Left renal cortex interstitium (tissue), 4 donors: Measurements from ENCODE around the gene PRKG1. TPM values are rescaled to one million over a fixed set of nuclear protein-coding genes. Genes with fewer than 3 reads are reported as not detected.
"Not testable (repeated sequence)": the region's sequence is repeated elsewhere in the genome, so short reads cannot be mapped to it uniquely, and the experiment has no call there.

Experiments used
- DNase-seq, 4 donors: peaks; one replicate each; pipeline ENCODE4 v3.0.0-alpha.2; 2013; ENCODE audit warnings: low read depth in 4 of 4, low spot score in 2 of 4, missing footprints in 1 of 4
- polyA plus RNA-seq, 4 donors: library from polyadenylated mRNA; unstranded; fragments of 120-200 nt; gene quantifications; one replicate each; pipeline ENCODE4 v1.2.1, GENCODE V29; 2013; ENCODE audit not compliant: insufficient read length in 4 of 4

Gene PRKG1
- polyA plus RNA-seq, 4 donors = 12.3 to 14.3 (median 13.4) TPM

DNA sequence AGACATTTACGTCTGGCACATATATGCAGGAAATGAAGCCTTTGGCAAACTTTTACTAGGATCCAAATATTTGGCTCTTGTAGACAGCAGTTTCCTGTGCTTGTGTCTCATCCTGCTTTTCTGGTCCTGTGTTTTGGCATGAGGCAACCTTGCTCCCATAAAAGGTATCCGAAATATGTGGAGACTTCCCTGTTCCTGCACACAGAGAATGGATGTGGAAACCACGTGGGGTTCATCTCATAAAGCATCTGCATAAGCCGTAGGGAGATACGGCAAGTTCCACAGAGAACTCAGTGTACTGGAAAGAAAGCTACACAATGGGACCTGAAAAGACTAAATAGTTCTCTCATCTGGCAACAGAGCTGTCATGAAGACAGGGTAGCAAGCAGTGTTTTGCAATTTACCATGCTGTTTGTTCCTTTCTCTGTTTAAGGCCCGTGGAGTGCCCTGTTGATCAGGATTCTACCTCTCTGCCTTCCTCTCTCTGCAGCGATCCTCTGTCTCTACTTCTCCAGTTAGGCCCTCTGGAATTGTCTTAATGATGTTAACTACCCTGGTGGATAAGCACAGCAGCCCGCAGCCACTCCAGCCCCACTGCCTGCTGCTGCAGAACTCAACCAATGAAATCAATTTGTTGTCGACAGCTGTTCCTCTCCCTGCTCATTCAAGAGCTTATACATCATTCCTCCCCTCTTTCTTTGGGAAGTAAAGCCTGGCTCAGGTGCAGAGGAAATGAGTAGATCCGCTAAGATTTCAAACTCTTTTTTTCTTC, 331.5 kb downstream of the PRKG1 start:
- no peak for DNase-seq

DNA sequence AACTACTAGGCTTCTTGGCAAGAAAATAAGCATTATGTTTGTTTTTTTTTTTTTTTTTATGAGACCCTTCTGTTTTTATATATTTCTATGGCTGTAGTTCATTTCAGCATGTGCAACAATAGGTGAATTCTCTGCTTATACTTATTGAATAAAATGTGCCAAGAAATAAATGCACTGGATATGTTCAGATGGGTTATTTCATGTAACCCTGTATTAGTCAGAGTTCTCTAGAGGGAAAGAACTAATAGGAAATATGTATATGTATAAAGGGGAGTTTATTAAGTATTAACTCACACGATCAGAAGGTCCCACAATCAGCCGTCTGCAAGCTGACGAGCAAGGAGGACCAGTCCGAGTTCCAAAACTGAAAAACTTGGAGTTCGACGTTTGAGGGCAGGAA, 332.3 kb downstream of the PRKG1 start:
- no peak for DNase-seq

DNA sequence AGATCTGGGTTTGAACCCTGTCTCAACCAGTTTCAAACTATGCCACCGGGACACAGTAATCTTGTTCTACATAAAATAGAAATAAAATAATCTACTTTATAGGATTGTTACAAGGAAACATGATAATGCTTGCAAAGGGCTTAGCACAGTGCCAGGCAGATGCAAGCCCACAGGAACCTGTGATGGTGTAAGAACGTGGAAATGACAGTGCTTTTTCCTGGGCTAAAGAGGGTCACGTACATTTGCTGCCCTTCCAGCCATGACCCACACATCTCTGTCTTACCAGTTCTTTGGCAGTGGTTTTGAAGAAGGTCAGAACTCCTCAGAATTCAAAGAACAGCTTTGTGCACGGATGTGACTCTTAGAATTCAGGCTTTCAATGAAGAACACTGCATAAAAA, 342.2 kb downstream of the PRKG1 start:
- DNase-seq = no peak

DNA sequence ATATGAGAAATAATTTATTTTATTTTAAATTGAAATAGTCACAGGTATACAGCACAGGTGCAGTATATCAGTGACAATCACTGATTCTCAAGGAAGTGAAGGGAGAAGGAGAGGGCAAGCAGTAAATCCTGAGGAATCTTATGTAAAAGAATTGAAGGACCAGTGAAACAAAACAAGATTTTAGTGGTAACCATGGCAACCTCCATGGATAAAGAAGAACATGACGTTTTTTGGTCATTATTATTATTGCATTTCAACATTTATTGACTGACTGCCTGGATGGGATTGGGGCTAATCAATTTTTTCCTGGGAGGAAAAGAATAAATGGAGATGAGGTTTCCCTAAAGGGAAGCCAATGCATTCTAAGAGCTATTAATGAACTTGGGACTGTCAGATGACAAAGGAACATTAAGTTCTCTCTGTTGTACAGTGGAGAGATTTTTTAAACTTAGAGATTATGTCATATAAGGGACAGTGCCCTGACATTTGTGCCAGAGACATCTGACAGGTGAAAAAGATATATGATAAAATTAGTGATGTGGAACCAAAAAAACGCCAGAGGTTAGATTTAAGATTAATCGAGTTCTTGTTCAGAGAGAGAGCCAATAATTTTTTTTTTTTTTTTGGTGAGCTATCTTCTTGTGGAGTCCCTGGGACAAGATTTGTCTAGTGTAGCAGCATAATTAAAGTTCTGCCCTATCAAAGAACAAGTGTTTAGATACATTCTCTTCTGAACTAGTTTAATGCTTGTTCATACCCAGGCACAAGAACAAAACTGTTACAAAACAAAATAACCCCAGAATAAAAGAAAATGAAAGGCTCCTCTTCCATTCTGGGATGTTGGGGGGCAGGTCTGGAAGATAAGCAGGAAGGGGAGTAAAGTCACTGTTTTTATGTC, 345.2 kb downstream of the PRKG1 start:
- DNase-seq = no peak

DNA sequence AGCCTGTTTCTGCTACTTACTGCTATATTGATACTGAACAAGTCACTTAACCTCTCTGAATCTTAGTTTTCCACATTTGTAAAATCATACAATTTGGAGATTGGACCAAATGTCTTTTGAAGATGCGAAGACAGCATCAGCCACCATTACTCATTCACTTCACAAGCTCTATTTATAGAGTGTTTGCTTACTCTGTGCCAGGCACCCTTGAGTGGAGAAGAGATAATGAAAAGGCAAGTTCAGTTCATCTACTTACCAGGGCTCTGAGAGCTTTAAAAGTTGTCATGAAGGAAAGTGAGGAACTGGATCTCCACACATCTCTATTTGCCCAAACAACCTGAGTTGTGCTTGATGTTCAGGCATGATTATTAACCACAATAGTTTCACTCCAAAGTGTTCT, 347.6 kb downstream of the PRKG1 start:
- DNase-seq = no peak

DNA sequence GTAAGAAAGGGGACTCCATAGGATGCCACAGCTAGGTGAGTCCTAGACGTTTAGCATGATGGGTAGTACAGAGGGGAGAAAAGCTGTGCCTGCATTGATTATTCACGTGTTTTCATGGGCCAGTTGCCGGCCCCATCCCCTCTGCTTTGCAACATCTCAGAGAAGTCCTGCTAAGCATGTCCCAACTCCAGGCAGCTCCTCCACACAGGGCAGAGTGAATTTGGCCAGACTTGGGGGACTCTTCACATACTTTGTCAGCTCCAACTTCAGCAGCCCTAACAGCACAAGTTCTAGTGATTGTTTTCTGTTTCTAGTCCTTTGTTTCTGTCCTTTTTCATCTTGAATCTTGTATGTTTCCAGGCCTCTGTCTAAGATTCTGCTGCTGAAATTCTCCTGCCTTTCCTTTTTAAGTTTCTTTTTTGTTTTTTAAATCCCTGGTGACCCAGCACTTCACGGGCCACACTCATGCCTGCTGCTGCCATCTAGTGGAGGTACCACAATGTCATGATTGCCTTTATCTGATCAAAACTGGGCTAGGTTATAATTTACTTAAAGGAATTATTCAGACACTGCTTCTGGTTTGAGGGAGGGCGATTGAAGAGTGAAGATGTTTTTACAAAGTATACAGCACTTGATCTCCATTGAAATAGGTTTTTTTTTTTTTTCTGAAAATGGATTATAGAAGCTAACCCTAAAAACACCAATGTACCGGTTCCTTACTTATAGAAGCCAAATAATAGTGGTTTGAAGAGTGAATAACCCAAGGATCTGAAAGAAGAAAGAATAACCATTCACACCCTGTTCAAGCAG, 348.2 kb downstream of the PRKG1 start:
- peak in 3 of 4 donors; percentile 42 to 65 (median 45) for DNase-seq

DNA sequence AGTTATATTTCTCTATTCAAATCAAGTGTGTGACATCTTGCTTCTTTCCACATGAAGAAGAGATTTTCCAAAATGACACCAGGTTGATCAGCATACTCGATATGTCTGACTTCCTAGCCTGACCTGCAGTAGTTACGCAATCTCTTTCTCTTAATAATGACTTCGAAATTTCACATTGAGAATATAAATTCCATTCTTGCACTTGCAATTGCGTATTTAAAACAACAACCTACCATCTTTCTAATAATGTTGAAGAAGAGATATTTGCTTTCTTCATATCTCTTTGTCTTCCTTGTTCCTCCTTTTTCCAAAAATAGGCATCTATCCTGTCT, 348.8 kb downstream of the PRKG1 start:
- DNase-seq = no peak

DNA sequence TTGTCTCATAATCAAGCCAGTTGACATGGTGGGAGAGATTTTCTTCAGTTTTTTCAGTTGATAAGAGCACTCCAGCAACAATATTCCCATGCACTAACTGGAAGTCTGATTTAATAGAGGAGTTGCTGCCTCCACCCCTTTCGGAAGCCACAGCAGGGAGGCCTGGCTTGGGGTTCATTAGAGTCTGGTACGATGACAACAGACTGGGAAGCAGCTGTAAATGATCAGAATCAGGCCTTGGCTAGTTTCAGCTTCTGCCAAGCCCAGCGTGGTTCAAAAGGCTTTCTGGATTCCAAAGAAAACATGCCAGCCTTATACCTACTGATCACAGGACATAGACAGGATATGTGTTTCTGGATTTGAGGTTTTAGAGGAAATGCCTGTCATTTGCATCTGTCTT, 351.1 kb downstream of the PRKG1 start:
- DNase-seq = peak in 1 of 4 donors; percentile 8

DNA sequence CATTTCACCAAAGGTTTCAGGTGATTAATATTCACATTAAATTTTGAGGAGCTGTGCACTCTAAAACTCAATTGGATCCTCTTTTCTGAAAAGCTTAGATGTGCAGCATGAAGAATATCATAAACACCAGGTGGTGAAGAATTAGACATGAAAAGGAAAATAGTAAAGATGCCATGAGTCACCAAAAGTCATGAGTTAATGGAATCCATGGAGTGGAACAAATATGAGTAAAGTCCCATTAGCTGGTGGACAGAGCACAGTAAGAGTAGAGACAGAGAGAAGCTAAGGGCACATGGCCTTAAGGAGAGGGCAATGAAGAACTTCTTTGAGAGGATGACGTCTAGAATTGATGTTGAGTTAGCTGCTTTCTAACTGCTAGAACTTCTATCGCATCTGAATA, 353.5 kb downstream of the PRKG1 start:
- DNase-seq = no peak

DNA sequence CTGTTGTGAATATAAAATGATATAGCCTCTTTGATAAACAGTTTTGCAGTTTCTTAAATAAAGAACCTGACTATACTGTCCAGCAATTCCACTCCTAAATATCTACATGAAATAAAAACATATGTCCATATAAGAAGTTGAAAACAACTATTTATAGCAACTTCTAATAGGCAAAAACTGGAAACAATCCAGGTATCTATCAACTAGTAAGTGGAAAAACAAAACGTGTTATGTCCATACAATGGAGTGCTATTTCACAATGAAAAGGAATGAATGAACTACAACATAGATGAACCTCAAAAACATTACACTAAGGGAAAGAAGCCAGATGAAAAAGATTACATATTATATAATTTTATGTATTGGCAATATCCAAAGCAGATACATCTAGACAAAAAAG, 356.2 kb downstream of the PRKG1 start:
- no peak for DNase-seq

DNA sequence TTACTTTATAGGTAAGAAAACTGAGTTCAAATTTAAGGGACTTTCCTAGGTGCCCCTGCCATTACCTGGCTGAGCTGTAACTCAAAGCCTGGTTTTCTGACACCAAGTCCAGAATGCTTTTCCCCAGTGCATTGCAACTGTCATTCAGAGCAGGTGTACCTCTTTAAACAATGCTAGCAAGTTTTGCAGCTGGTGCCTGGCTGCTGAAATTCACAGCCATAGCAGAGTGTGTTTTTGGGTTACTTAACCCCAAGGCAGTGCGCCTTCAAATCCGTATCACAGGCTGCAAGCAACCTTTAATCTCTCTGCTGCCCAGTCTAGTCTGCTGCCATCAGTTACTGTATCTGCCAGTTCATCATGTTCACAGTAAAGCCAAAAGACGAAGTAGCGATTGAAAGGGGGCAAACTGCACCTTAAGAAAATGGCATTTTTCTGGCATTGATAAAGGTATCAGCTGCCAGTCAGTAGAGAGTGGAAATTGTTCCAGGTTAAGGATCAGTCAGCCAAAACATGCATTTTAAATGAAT, 359.7 kb downstream of the PRKG1 start:
- no peak for DNase-seq

DNA sequence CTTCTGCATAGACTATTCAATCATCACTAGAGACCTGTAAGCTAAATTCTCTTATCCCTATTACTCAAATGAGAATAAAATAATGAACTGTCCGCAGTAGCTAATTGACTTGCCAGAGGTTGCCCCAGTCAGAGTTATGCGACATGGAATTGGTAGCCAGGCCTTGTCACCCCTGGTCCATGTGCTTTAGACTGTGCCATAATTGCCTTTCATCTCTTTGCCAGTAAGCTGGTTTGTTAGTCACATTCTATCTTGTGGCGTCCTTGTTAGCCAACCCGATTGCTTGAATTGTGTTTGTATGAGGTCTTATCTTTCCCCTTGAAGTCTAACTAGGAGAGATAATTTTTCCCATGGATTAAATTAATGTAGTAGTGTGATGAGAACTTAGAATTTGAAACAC, 362.5 kb downstream of the PRKG1 start:
- no peak for DNase-seq

DNA sequence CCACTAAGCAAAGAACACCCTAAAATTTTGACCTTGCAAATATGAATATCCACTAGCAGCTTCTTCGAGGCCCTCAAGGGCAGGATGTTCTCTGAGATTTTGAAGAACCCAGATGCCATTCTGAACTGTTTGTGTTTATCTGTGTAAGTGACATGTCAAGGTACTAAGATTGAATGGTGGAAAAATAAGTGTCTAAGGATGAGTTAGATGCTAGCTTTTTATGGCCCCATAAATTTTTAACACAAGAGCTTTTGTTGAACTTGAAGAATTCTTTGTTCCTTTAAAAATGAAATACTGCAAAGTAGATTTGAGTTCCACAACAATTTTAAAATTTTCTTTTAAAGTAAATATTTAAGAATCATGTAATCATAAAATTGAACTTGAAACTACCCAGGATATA, 365.4 kb downstream of the PRKG1 start:
- no peak for DNase-seq

DNA sequence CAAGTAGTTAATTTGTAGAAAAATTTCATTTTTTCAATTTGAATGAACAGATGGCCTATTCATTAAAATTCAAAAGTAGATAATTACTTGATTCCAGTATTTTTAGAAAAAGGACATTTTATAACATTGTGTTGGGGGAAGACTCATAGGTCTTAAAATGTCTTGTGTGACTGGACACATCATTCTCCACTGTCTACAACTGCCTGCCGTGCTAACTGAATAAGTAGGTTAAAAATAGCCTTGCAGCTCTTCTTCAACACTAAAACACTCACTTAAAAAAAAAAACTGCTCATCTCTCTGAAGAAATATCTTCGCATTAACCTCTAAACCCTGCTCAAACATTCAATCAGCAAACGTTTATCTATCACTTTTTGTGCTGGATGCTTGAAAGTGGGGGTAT, 371.3 kb downstream of the PRKG1 start:
- no peak for DNase-seq

DNA sequence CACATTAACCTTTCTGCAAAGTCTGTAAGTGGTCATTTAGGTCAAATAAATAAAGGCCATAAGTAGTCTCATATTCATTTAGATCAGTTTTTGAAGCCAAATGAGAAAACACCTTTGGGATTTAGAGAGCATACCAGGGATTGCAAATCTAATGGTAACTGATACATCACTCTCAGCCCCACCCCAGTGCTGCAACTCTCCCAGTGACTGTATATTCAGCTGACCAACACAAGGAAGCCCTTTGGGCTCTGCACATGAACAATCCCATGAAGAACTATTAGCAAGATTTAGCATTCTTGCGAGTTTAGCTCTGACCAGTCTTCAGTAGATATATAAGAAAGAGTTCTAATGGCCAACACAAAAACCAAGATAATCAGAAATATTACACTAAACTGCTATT, 372.8 kb downstream of the PRKG1 start:
- DNase-seq = no peak

DNA sequence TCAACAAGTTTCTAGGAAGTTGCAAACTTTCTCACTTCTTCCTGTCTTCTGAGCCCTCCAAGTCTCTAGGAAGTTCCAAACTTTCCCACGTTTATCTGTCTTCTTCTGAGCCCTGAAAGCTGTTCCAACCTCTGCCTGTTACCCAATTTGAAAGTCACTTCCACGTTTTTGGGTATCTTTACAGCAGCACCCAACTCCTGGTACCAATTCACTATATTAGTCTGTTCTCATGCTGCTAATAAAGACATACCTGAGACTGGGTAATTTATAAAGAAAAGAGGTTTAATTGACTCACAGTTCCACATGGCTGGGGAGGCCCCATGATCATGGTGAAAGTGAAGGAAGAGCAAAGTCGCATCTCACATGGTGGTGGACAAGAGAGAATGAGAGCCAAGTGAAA, 381.5 kb downstream of the PRKG1 start:
- DNase-seq = not testable (repeated sequence)

DNA sequence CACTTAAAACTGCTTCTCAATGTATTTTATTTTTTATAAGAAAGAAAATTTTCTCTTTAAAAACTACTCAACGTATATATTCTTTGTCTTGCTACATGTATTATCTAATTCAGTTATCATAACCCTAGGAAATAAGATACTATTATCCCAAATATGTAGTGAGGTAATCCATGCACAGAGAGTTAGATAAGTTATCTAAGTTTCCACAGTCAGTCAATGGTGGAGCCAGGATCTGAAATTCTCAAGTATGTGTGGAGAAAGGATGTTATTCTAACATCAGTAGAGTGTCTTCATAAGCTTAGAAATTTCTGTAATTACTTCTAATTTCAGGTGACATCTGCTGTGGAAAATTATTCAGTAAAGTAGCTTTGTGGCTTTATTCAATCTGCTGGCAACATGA, 385.2 kb downstream of the PRKG1 start:
- no peak for DNase-seq

DNA sequence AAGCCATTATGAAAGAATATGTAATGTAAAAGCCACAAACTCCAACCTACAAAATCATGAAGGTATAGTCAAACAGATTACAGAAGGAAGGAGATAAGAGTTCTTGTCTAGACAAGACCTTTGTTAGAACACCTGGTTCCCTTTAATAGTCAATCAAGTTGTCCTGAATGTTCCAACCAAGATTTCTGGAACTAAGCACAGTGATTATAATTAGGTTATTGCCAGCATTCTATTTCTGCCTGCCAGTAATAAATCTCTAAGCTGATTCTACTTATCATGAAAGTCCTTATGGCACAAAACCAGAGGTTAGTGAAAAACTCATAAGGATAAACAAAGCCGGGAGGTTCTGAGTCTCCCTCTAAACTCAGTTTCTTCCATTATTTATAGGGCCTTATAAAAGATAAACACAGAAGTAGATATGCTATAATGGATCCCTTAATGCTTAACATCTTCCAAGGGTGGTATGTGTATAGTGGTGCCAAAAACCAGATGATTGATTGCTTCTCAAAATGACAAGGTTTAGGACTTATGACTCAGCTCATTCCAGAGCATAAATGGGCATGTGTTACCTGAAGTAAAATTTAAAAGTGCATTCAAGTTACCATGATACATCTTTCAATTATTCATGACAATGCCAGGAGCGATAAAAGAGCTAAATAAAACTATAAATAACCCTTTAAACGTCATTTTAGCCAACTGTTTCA, 387.9 kb downstream of the PRKG1 start:
- DNase-seq = no peak

DNA sequence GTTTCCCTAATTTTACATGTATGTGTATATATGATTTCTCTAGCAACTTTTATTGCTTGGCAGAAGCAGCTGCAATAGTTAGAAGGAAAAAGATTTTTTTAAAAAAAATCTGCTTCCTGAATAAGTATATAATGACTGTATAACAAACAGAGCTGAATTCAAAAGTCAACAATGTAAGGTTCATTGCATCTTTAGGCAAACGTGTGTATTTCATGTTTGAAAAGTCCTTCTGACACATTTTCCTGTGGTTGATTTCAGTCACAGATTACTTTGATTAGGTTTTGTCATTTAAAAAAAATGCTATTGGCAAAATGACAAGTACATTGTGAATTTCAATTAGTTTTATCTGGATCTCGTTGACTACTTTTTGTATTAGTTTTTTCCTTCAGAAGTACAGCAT, 394.1 kb downstream of the PRKG1 start:
- DNase-seq = no peak

DNA sequence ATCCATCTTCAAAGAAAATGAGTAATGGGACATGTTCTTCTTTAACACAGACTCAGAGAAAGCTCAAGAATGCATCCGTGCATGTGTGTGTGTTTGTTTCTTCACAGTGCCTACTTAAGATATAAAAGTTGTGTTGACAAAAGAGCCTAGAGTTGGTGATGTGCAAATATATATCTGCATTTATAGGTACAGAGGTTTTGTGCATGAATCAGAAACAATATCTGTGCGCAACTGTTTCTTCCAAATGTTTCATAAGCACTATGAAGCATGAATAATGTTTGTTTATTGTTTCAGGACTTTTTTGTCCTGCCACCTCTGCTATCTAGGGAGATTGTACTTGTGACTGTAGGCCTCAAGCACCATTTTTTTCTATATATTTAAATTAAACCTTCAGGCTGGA, 395.4 kb downstream of the PRKG1 start:
- DNase-seq = no peak
